Measurements from ENCODE around the gene PRKD1.

DNA sequence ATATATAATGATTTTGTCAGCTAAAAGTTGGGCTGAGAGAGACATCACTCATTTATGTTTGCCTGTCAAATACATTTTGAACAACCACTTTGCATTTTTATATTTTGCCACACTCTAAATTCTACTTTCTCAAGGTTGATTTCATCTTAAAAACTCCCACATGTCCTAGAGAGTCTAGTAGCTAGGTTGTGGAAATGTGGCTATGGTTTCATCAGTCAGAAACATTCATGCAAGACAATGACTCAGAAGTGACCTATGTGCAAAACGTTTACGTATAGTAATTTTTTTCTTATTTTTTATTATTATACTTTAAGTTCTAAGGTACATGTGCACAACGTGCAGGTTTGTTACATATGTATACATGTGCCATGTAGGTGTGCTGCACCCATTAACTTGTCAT is 27.4 kb upstream of the PRKD1 start:
- TF ChIP-seq, protein P1, sequence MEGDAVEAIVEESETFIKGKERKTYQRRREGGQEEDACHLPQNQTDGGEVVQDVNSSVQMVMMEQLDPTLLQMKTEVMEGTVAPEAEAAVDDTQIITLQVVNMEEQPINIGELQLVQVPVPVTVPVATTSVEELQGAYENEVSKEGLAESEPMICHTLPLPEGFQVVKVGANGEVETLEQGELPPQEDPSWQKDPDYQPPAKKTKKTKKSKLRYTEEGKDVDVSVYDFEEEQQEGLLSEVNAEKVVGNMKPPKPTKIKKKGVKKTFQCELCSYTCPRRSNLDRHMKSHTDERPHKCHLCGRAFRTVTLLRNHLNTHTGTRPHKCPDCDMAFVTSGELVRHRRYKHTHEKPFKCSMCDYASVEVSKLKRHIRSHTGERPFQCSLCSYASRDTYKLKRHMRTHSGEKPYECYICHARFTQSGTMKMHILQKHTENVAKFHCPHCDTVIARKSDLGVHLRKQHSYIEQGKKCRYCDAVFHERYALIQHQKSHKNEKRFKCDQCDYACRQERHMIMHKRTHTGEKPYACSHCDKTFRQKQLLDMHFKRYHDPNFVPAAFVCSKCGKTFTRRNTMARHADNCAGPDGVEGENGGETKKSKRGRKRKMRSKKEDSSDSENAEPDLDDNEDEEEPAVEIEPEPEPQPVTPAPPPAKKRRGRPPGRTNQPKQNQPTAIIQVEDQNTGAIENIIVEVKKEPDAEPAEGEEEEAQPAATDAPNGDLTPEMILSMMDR (IDR thresholded peaks at IDR 0.05; ENCODE audit: low read depth, low read length, poor library complexity, severe bottlenecking): no peak
- TF ChIP-seq EZH2phosphoT487 (IDR thresholded peaks at IDR 0.05; ENCODE audit: borderline replicate concordance, low read length): no peak
